Effector memory CD8-positive, alpha-beta T cell (primary cell): ENCODE results near the gene KRTAP9-8.
A peak's percentile ranks its signal among the peaks of the same experiment; 100 is the strongest.
"Not testable (repeated sequence)": the region's sequence is repeated elsewhere in the genome, so short reads cannot be mapped to it uniquely, and the experiment has no call there.

Experiments
- ATAC-seq: fragments of 150-1000 bp; cut with Tn5 transposase; replicated peaks from 2 replicates; pipeline ENCODE4 v1.10.0; 2021; ENCODE audit warnings: mild to moderate bottlenecking, moderate library complexity
- DNase-seq, 3 experiments: peaks; one replicate each; pipeline ENCODE4 v3.0.0; 2021
- H3K27ac Mint-ChIP-seq, 2 donors: one replicate each; pipeline ENCODE4 v1.8.0; 2022; ENCODE audit warnings: mild to moderate bottlenecking in 2 of 2, mixed read lengths in 2 of 2, moderate library complexity in 2 of 2
- H3K27me3 Mint-ChIP-seq, 2 donors: one replicate each; pipeline ENCODE4 v1.8.0; 2022; ENCODE audit warnings: mixed read lengths in 2 of 2
- H3K36me3 Mint-ChIP-seq: one replicate; pipeline ENCODE4 v1.8.0; 2022; ENCODE audit warnings: mild to moderate bottlenecking, moderate library complexity, mixed read lengths; ENCODE audit not compliant: insufficient read depth
- H3K4me1 Mint-ChIP-seq, 2 donors: one replicate each; pipeline ENCODE4 v1.8.0; 2022; ENCODE audit warnings: low read depth in 2 of 2, mixed read lengths in 2 of 2
- H3K4me3 Mint-ChIP-seq, 2 donors: one replicate each; pipeline ENCODE4 v1.8.0; 2022; ENCODE audit warnings: mild to moderate bottlenecking in 2 of 2, mixed read lengths in 2 of 2, moderate library complexity in 2 of 2
- H3K9me3 Mint-ChIP-seq, 2 donors: one replicate each; pipeline ENCODE4 v1.8.0; 2022; ENCODE audit warnings: mixed read lengths in 2 of 2

The KRTAP9-8 gene

DNA sequence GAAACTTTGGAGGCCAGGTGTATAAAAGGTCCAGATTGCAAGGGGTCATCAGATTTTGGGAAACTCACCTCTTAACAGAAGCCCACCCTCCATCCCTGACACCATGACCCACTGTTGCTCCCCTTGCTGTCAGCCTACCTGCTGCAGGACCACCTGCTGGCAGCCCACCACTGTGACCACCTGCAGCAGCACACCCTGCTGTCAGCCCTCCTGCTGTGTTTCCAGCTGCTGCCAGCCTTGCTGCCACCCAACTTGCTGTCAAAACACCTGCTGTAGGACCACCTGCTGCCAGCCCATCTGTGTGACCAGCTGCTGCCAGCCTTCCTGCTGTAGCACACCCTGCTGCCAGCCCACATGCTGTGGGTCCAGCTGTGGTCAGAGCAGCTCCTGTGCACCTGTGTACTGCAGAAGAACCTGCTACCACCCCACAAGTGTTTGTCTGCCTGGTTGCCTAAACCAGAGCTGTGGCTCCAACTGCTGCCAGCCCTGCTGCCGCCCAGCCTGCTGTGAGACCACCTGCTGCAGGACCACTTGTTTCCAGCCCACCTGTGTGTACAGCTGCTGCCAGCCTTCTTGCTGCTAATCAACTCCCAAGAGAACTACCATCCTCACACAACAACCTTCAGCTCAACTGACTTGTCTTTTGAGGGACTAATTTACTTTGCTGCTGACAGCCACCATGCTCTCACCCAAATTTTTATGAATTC, 5.2 kb upstream of the KRTAP9-8 start, which contains the start of gene KRTAP9-3:
KRTAP9-3 (plus strand) TSS at position 51 of the 707 bp plus-strand sequence; CDS start at position 104, 53 bp downstream.
- not testable (repeated sequence) for H3K36me3 Mint-ChIP-seq, DNase-seq, H3K9me3 Mint-ChIP-seq, ATAC-seq, H3K4me3 Mint-ChIP-seq, H3K27ac Mint-ChIP-seq, H3K4me1 Mint-ChIP-seq
- peaks cover 49 to 51% of the 10 kb centered on the region in 2 donors for H3K27me3 Mint-ChIP-seq

DNA sequence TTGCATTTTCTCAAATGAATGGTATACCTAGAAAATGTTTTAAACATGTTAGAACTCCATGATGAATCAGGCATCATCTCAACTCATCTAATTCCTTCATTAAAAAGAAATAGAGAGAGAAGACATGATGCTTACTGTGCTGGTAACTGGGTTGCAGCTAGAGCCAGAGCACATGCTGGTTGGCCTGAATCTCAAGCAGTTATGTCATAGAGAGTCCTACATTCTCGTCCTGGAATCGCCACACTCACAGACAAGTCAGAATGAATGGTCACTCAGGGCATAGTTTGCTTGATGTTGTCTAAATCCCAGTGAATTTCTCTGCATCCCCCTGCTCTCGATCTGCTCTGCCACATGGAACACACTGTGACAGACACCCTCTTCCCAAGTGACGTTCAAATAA, 683 bp upstream of the KRTAP9-8 start:
- H3K4me1 Mint-ChIP-seq, ATAC-seq, H3K4me3 Mint-ChIP-seq, H3K27ac Mint-ChIP-seq, H3K36me3 Mint-ChIP-seq, DNase-seq, H3K9me3 Mint-ChIP-seq: not testable (repeated sequence)
- peaks cover 51 to 77% of the 10 kb centered on the region in 2 donors for H3K27me3 Mint-ChIP-seq

DNA sequence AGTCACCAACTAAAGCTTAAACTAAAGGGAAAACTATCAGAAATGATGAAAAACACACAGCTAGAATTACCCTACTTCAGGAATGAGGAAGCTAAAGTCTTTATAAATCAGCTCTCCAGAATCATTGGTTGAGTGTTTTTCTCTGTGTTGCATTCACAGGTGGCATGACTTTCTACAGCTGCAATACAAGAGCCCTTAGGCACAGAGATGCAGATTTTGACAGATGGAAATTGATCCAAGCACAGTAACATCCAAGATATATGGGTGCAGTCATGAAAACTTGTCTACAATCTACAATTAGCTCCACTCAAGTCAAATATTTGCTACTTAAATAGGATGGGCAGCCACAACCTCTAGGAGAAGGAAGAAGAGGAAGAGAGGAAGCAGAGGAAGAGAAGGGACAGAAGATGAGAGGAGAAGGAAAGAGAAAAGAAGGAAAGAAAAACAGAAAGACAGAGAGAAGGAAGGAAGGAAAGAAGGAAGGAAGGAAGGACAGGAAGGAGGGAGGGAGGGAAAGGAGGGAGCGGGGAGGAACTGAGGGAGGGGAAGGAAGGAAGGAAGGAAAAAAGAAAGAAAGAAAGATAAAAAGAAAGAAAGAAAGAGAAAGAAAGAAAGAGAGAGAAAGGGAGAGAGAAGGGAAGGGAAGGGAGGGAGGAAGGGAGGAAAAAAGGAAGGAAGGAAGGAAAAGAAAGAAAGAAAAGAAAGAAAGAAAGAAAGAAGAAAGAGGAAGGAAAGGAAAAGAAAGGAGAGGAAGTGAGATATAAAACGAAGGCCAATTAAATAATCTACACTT, 9.4 kb downstream of the KRTAP9-8 start:
- Mint-ChIP-seq H3K27ac (peak overlapping the region in 1 of 2 donors; percentile 82), H3K27me3 (peaks cover 17 to 31% of the 10 kb centered on the region in 2 donors)
- not testable (repeated sequence) for DNase-seq, H3K36me3 Mint-ChIP-seq, H3K4me1 Mint-ChIP-seq, H3K4me3 Mint-ChIP-seq, H3K9me3 Mint-ChIP-seq, ATAC-seq

- peaks cover 18 to 24% of the 10 kb centered on the region in 2 donors for H3K27me3 Mint-ChIP-seq
- H3K27ac Mint-ChIP-seq, result peak within 1 kb of the TSS in 1 of 2 donors; percentile 5
Observed at GRCh38 chr17:41249637-41250240, 11.9 kb downstream of the KRTAP9-8 start, which contains the start of gene KRTAP9-4. Gene KRTAP9-4, plus strand, starts transcription at chr17:41249687. Its CDS starts 34 bp downstream, at chr17:41249721.

GRCh38 chr17:41251261-41251660, 13.5 kb downstream of the KRTAP9-8 start:
- DNase-seq (no peak), ATAC-seq (no peak)
- H3K36me3 Mint-ChIP-seq, result no peaks in the 10 kb centered on the region
- H3K4me3 Mint-ChIP-seq, result no peak overlapping the region
- H3K9me3 Mint-ChIP-seq, result no peaks in the 10 kb centered on the region
- H3K4me1 Mint-ChIP-seq, result peaks cover 0 to 2% of the 10 kb centered on the region in 2 donors
- peaks cover 28 to 32% of the 10 kb centered on the region in 2 donors for H3K27me3 Mint-ChIP-seq
- no peak overlapping the region for H3K27ac Mint-ChIP-seq

More at GRCh38 chr17:41249637-41250240, 11.9 kb downstream of the KRTAP9-8 start, which contains the start of gene KRTAP9-4:
- not testable (repeated sequence) for H3K9me3 Mint-ChIP-seq, H3K36me3 Mint-ChIP-seq, H3K4me3 Mint-ChIP-seq, H3K4me1 Mint-ChIP-seq, DNase-seq, ATAC-seq

DNA sequence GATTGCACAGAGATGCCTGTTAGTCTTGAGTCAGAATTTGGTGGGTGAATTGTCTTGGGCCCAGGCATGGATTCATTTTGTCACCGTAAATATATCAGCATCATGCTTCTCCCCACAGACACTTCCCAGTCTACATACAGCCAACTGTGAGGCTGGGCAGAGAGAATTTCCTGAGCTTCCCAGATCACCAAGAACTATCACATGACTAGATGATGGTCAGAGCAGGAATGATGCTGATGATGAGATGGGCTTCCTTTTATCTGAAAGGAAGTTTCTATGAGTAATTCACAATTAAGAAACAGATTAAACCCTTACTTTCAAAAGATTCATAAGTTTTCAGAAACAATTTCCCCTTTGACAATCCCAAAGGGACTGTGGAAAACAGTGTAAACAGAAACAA, 17.1 kb downstream of the KRTAP9-8 start:
- peaks cover 0 to under 1% of the 10 kb centered on the region in 2 donors for H3K4me1 Mint-ChIP-seq
- H3K4me3 Mint-ChIP-seq, result no peak overlapping the region
- no peaks in the 10 kb centered on the region for H3K36me3 Mint-ChIP-seq
- no peak overlapping the region for H3K27ac Mint-ChIP-seq
- H3K9me3 Mint-ChIP-seq, result no peaks in the 10 kb centered on the region
- ATAC-seq, result no peak
- no peak for DNase-seq
- peaks cover 59 to 62% of the 10 kb centered on the region in 2 donors for H3K27me3 Mint-ChIP-seq

GRCh38 chr17:41255381-41256290, 17.8 kb downstream of the KRTAP9-8 start, which contains the start of gene KRTAP9-9:
Gene KRTAP9-9, plus strand, starts transcription at chr17:41255384.
- H3K9me3 Mint-ChIP-seq, DNase-seq, H3K27ac Mint-ChIP-seq, H3K36me3 Mint-ChIP-seq, H3K4me1 Mint-ChIP-seq, ATAC-seq, H3K4me3 Mint-ChIP-seq: not testable (repeated sequence)
- peaks cover 59 to 62% of the 10 kb centered on the region in 2 donors for H3K27me3 Mint-ChIP-seq

DNA sequence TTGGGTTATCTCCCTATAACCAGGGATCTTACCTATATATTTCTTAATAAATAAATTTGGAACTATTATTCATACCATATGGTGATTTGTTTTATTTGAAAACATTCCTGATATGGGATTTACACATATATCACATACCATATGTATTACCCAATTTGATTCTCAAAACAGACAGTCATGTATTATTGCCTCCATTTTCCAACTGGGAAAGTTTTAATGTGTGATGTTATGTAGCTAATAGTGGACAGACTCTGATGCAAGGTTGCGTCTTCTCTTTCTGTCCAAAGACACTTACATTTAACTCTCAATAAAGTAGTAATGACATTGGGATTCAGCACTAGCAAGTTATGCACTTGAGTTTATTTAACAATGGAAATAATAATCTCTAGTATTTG, 18.5 kb downstream of the KRTAP9-8 start:
- Mint-ChIP-seq H3K27me3 (peaks cover 63 to 67% of the 10 kb centered on the region in 2 donors), H3K9me3 (no peaks in the 10 kb centered on the region), H3K4me3 (no peak overlapping the region), H3K4me1 (peaks cover 0 to 1% of the 10 kb centered on the region in 2 donors), H3K27ac (no peak overlapping the region), H3K36me3 (no peaks in the 10 kb centered on the region)
- DNase-seq (no peak), ATAC-seq (no peak)

GRCh38 chr17:41258406-41258805, 20.6 kb downstream of the KRTAP9-8 start:
- no peak for DNase-seq
- no peak overlapping the region for H3K4me3 Mint-ChIP-seq

GRCh38 chr17:41263212-41263611, 25.4 kb downstream of the KRTAP9-8 start:
- DNase-seq (no peak), ATAC-seq (no peak)
- no peaks in the 10 kb centered on the region for H3K9me3 Mint-ChIP-seq
- peaks cover 1 to 4% of the 10 kb centered on the region in 2 donors for H3K4me1 Mint-ChIP-seq
- no peaks in the 10 kb centered on the region for H3K36me3 Mint-ChIP-seq
- H3K27ac Mint-ChIP-seq, result no peak overlapping the region
- no peak overlapping the region for H3K4me3 Mint-ChIP-seq
- H3K27me3 Mint-ChIP-seq, result peaks cover 42 to 67% of the 10 kb centered on the region in 2 donors

More at GRCh38 chr17:41258406-41258805, 20.6 kb downstream of the KRTAP9-8 start:
- no peak for ATAC-seq
- Mint-ChIP-seq H3K36me3 (no peaks in the 10 kb centered on the region), H3K9me3 (no peaks in the 10 kb centered on the region), H3K27ac (no peak overlapping the region), H3K27me3 (peaks cover 66 to 68% of the 10 kb centered on the region in 2 donors), H3K4me1 (peaks cover 0 to 1% of the 10 kb centered on the region in 2 donors)

GRCh38 chr17:41264599-41264998, 26.8 kb downstream of the KRTAP9-8 start:
- no peaks in the 10 kb centered on the region for H3K36me3 Mint-ChIP-seq
- ATAC-seq (no peak), DNase-seq (no peak)
- no peaks in the 10 kb centered on the region for H3K9me3 Mint-ChIP-seq
- H3K27me3 Mint-ChIP-seq, result peaks cover 31 to 60% of the 10 kb centered on the region in 2 donors
- H3K4me1 Mint-ChIP-seq, result peaks cover 1 to 4% of the 10 kb centered on the region in 2 donors
- H3K27ac Mint-ChIP-seq, result no peak overlapping the region
- no peak overlapping the region for H3K4me3 Mint-ChIP-seq

DNA sequence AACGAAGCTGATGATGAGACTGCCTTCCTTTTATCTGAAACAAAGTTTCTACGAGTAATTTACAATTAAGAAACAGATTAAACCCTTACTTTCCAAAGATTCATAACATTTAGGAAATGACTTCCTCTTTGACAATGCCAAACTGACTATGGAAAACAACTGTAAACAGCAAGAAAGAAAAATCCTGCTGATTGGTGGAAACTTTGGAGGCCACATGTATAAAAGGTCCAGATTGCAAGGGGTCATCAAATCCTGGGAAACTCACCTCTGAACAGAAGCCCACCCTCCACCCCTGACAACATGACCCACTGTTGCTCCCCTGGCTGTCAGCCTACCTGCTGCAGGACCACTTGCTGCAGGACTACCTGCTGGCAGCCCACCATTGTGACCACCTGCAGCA, 27.3 kb downstream of the KRTAP9-8 start, which contains the start of gene KRTAP9-6:
KRTAP9-6 (plus strand) TSS at position 301 of the 400 bp plus-strand sequence; CDS start at position 301, 0 bp downstream.
- peaks cover 28 to 56% of the 10 kb centered on the region in 2 donors for H3K27me3 Mint-ChIP-seq
- no peak for DNase-seq

More for the DNA sequence above, 27.3 kb downstream of the KRTAP9-8 start, which contains the start of gene KRTAP9-6:
- Mint-ChIP-seq H3K4me3 (no peak within 1 kb of the TSS), H3K36me3 (no peaks in the 10 kb centered on the region), H3K27ac (peak within 1 kb of the TSS in 1 of 2 donors; percentile 76), H3K9me3 (no peaks in the 10 kb centered on the region), H3K4me1 (peaks cover 1 to 4% of the 10 kb centered on the region in 2 donors)
- no peak for ATAC-seq
